Midbrain (tissue), 1 donor: ENCODE results near the gene ADRA2B.
"Not testable (repeated sequence)": the region's sequence is repeated elsewhere in the genome, so short reads cannot be mapped to it uniquely, and the experiment has no call there.

Experiments used
- DNase-seq: peaks from one replicate; lab custom pipeline; 2025; lab: John Stamatoyannopoulos, UW

Gene ADRA2B

GRCh38 chr2:96150007-96150640, 33.8 kb upstream of the ADRA2B start:
- DNase-seq = no peak

GRCh38 chr2:96148410-96149217, 32.2 kb upstream of the ADRA2B start:
- no peak for DNase-seq

GRCh38 chr2:96147593-96148201, 31.3 kb upstream of the ADRA2B start:
- DNase-seq = no peak

- DNase-seq = no peak
Measured at GRCh38 chr2:96146881-96147592, 30.7 kb upstream of the ADRA2B start.

- DNase-seq = peak; percentile 29
Measured at GRCh38 chr2:96146153-96146880, 29.9 kb upstream of the ADRA2B start.

GRCh38 chr2:96145848-96146152, 29.4 kb upstream of the ADRA2B start:
- no peak for DNase-seq

- DNase-seq = peak; percentile 73
Measured at GRCh38 chr2:96145036-96145847, 28.9 kb upstream of the ADRA2B start, which contains the start of gene DUSP2. Gene DUSP2 (minus strand): TSS chr2:96145440. CDS start chr2:96145354, 86 bp downstream.

- DNase-seq = no peak
Measured at GRCh38 chr2:96144481-96145035, 28.2 kb upstream of the ADRA2B start.

GRCh38 chr2:96143848-96144480, 27.6 kb upstream of the ADRA2B start:
- DNase-seq = no peak

- no peak for DNase-seq
Measured at GRCh38 chr2:96143231-96143847, 27.0 kb upstream of the ADRA2B start.

GRCh38 chr2:96142217-96143113, 26.1 kb upstream of the ADRA2B start:
- DNase-seq = no peak

- DNase-seq = not testable (repeated sequence)
Measured at GRCh38 chr2:96141624-96141967, 25.2 kb upstream of the ADRA2B start.

- no peak for DNase-seq
Measured at GRCh38 chr2:96140941-96141623, 24.7 kb upstream of the ADRA2B start.

- no peak for DNase-seq
Measured at GRCh38 chr2:96139181-96139758, 22.9 kb upstream of the ADRA2B start.

- no peak for DNase-seq
Measured at GRCh38 chr2:96138179-96139145, 22.1 kb upstream of the ADRA2B start, which contains the start of gene ASTL. Gene ASTL (minus strand): TSS chr2:96138502. CDS start chr2:96138436, 66 bp downstream.
